HG03442 (cell line): Measurements from ENCODE around the gene RNF213.
"Not testable (repeated sequence)": the region's sequence is repeated elsewhere in the genome, so short reads cannot be mapped to it uniquely, and the experiment has no call there.

ENCODE experiments used
- ATAC-seq: cut with Tn5 transposase; IDR thresholded peaks from one replicate; pipeline ENCODE4 v1.9.1; 2021; ENCODE audit warnings: mild to moderate bottlenecking, moderate library complexity; ENCODE audit not compliant: unreplicated experiment

RNF213 gene

GRCh38 chr17:80291691-80292487, 31.2 kb downstream of the RNF213 start:
- ATAC-seq = no peak

GRCh38 chr17:80292521-80292971, 31.9 kb downstream of the RNF213 start:
- no peak for ATAC-seq

GRCh38 chr17:80294210-80294609, 33.6 kb downstream of the RNF213 start:
- no peak for ATAC-seq

- ATAC-seq = no peak
These were observed 34.0 kb downstream of the RNF213 start for GRCh38 chr17:80294653-80295052.

GRCh38 chr17:80295146-80295545, 34.5 kb downstream of the RNF213 start:
- ATAC-seq = no peak

GRCh38 chr17:80295559-80295958, 34.9 kb downstream of the RNF213 start:
- ATAC-seq = no peak

- ATAC-seq = no peak
These were observed 35.6 kb downstream of the RNF213 start for GRCh38 chr17:80296221-80296620.

- no peak for ATAC-seq
These were observed 37.4 kb downstream of the RNF213 start for GRCh38 chr17:80297996-80298560.

- ATAC-seq = not testable (repeated sequence)
These were observed 38.9 kb downstream of the RNF213 start for GRCh38 chr17:80299350-80300100.

GRCh38 chr17:80300756-80301155, 40.1 kb downstream of the RNF213 start:
- ATAC-seq = not testable (repeated sequence)

- ATAC-seq = no peak
These were observed 43.2 kb downstream of the RNF213 start for GRCh38 chr17:80303824-80304223.

- no peak for ATAC-seq
These were observed 47.5 kb downstream of the RNF213 start for GRCh38 chr17:80307994-80308691.

- ATAC-seq = no peak
These were observed 48.3 kb downstream of the RNF213 start for GRCh38 chr17:80308692-80309517.

GRCh38 chr17:80311216-80311827, 50.7 kb downstream of the RNF213 start:
- ATAC-seq = no peak

- no peak for ATAC-seq
These were observed 52.0 kb downstream of the RNF213 start for GRCh38 chr17:80312621-80313135.

- no peak for ATAC-seq
These were observed 52.6 kb downstream of the RNF213 start for GRCh38 chr17:80313160-80313829.

GRCh38 chr17:80313946-80314345, 53.3 kb downstream of the RNF213 start:
- not testable (repeated sequence) for ATAC-seq

- no peak for ATAC-seq
These were observed 55.0 kb downstream of the RNF213 start for GRCh38 chr17:80315517-80316182.
